Keratinocyte (primary cell): ENCODE data around the gene DIP2C.

ENCODE experiments used
- CTCF ChIP-seq, 3 experiments: IDR thresholded peaks in 1 of 3; conservative IDR thresholded peaks in 1 of 3; optimal IDR thresholded peaks in 1 of 3; 2 replicates in 2 of 3; 3 replicates in 1 of 3; pipeline versions ENCODE3 to v1.5.1; 2011; ENCODE audit warnings: low read length in 3 of 3, mild to moderate bottlenecking in 3 of 3, moderate library complexity in 2 of 3, control low read depth in 1 of 3, inconsistent platforms in 1 of 3; ENCODE audit not compliant: insufficient read depth in 2 of 3; ENCODE audit errors: extremely low read depth in 1 of 3
- EZH2 ChIP-seq: IDR thresholded peaks from one replicate; pipeline ENCODE4 v1.6.1; 2012; ENCODE audit warnings: inconsistent platforms, mild to moderate bottlenecking, low read length, moderate library complexity

GRCh38 chr10:526651-527312 lies 162.7 kb downstream of the DIP2C start:
- no peak for TF ChIP-seq CTCF (optimal IDR thresholded peaks at IDR 0.05 in 1 of 3, IDR thresholded peaks at IDR 0.05 in 1 of 3, conservative IDR thresholded peaks at IDR 0.05 in 1 of 3; ENCODE audit: extremely low read depth in 1 of 3, insufficient read depth in 2 of 3, low read length in 3 of 3)
- no peak for TF ChIP-seq EZH2
